ENCODE data around the gene EFNB2. TPM values are rescaled to one million over a fixed set of nuclear protein-coding genes. Genes with fewer than 3 reads are reported as not detected.

EFNB2 gene
- total RNA-seq, 1 experiment from 2014 or later, result 17.5 TPM

DNA sequence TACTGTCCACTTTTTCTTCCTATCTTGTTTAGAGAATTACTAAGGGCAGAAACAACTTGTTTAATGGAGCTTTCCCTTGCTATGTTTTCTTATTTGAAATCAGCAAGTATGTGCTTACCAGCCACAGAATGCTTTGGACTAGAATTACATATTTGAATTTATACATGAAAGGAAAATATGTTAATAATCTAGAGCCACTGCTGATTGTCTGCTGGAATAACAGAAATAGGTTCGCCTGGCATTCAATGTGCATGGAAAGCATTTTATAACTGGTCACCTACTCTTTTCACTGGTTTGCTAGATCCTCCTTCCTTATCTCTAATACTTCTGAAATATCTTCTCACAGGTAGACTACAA, 8.0 kb downstream of the EFNB2 start:
- Histone ChIP-seq H3K9me2 (ENCODE audit: insufficient read depth) (no peaks in the 10 kb centered on the region), H3K4me1 (replicated peaks; ENCODE audit: insufficient read depth) (peaks cover 81% of the 10 kb centered on the region), H3K4me2 (0 out of 2 replicates have a peak overlapping the region, but pooled peaks have one; percentile 13), H3K27me3 (ENCODE audit: insufficient read depth, low read depth) (no peaks in the 10 kb centered on the region), H2AFZ (no peak overlapping the region), H3K9me3 (ENCODE audit: insufficient read depth, low read depth) (no peaks in the 10 kb centered on the region; the same call in 1 of the 2 replicates), H3K79me2 (ENCODE audit: low read depth) (peaks cover 99% of the 10 kb centered on the region), H4K20me1 (ENCODE audit: insufficient read depth) (peaks cover 17% of the 10 kb centered on the region; the same call in 1 of the 2 replicates), H3F3A (ENCODE audit: insufficient read depth, low read depth) (peaks cover 24% of the 10 kb centered on the region; the same call in 1 of the 2 replicates), H3K36me3 (ENCODE audit: low read depth) (peaks cover 24% of the 10 kb centered on the region; the same call in 1 of the 2 replicates), H3K27ac (no peak overlapping the region), H3K4me3 (no peak overlapping the region)
- ChIA-PET POLR2A (ENCODE audit: unreplicated experiment) (no interaction called here), CTCF (no interaction called here)
- DNase-seq, result no peak
- BruUV-seq (replicated peaks), result no TSS peak
- TF ChIP-seq, protein P1, sequence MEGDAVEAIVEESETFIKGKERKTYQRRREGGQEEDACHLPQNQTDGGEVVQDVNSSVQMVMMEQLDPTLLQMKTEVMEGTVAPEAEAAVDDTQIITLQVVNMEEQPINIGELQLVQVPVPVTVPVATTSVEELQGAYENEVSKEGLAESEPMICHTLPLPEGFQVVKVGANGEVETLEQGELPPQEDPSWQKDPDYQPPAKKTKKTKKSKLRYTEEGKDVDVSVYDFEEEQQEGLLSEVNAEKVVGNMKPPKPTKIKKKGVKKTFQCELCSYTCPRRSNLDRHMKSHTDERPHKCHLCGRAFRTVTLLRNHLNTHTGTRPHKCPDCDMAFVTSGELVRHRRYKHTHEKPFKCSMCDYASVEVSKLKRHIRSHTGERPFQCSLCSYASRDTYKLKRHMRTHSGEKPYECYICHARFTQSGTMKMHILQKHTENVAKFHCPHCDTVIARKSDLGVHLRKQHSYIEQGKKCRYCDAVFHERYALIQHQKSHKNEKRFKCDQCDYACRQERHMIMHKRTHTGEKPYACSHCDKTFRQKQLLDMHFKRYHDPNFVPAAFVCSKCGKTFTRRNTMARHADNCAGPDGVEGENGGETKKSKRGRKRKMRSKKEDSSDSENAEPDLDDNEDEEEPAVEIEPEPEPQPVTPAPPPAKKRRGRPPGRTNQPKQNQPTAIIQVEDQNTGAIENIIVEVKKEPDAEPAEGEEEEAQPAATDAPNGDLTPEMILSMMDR (conservative IDR thresholded peaks at IDR 0.05), result no peak
- TF ChIP-seq EZH2 (IDR thresholded peaks at IDR 0.05; ENCODE audit: low read depth), result no peak
- intact Hi-C loops (cut with micrococcal nuclease; ENCODE audit: unreplicated experiment), result no loop called here

DNA sequence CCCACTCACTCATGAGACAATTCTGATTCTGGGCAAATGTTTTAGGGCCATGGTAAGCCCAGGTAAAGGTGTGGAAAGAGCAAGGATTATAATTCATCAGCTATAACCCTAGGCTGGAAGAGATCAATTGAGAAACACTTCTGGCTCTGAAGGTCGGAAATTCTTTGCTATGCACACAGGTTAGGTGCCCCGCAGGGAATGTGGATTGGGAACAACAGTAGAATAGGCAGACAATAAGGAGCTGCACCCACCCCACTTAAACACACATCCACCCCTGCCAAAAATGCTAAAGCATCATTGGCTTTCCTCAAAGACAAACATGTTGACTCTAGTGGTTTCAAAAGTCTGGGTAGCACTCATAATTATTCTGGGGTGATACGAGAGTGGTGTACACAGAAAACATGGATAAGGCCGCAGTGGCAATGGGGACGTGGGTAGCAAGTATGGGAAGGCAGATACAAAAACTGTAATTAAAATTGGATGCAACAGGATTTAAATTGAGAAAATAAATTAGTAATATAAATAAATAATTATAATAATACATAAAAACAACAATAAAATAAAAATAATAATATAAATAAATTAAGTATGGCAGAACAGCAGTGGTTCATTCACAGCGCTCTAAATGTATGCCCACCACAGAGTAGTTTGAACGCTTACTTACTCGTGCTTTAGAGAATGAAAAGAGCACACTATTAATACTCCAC, 8.6 kb downstream of the EFNB2 start:
- no peak overlapping the region for H2AFZ ChIP-seq
- H4K20me1 ChIP-seq (ENCODE audit: insufficient read depth), result peaks cover 17% of the 10 kb centered on the region; the same call in 1 of the 2 replicates
- no peak overlapping the region for H3K4me2 ChIP-seq
- no peak for DNase-seq
- intact Hi-C loops (cut with micrococcal nuclease; ENCODE audit: unreplicated experiment), result no loop called here
- no peaks in the 10 kb centered on the region for H3K9me2 ChIP-seq (ENCODE audit: insufficient read depth)
- no peaks in the 10 kb centered on the region; the same call in 1 of the 2 replicates for H3K9me3 ChIP-seq (ENCODE audit: insufficient read depth, low read depth)
- peaks cover 99% of the 10 kb centered on the region for H3K79me2 ChIP-seq (ENCODE audit: low read depth)
- no peak overlapping the region for H3K4me3 ChIP-seq
- TF ChIP-seq EZH2 (IDR thresholded peaks at IDR 0.05; ENCODE audit: low read depth), result no peak
- TF ChIP-seq, protein P1 (conservative IDR thresholded peaks at IDR 0.05), result no peak
- ChIA-PET CTCF (no interaction called here), POLR2A (ENCODE audit: unreplicated experiment) (no interaction called here)
- peaks cover 81% of the 10 kb centered on the region for H3K4me1 ChIP-seq (replicated peaks; ENCODE audit: insufficient read depth)
- peaks cover 22% of the 10 kb centered on the region; the same call in 1 of the 2 replicates for H3K36me3 ChIP-seq (ENCODE audit: low read depth)
- H3F3A ChIP-seq (ENCODE audit: insufficient read depth, low read depth), result peaks cover 30% of the 10 kb centered on the region
- no peak overlapping the region for H3K27ac ChIP-seq
- no TSS peak for BruUV-seq (replicated peaks)
- H3K27me3 ChIP-seq (ENCODE audit: insufficient read depth, low read depth), result no peaks in the 10 kb centered on the region

DNA sequence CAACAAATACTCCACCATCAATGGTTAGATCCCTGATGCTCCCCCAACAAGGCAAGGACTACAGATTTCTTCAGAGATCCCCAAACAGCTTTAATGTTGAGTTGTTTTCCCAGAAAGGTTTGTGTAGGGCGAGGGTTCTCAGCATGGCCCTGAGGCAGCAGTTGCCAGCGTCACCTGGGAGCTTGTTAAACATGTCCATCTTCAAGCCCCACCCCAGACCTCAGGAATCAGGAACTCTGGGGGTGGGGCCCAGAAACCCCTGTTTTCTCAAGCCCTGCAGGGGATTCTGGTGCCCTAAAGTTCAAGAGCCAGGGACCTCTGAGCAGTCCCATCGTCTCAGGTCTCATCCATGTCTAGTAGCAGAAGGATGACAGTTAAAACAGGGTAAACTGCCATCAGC, 9.6 kb downstream of the EFNB2 start:
- no peak for DNase-seq
- ChIA-PET CTCF (no interaction called here), POLR2A (ENCODE audit: unreplicated experiment) (no interaction called here)
- Histone ChIP-seq H3K4me2 (no peak overlapping the region), H4K20me1 (ENCODE audit: insufficient read depth) (peaks cover 21% of the 10 kb centered on the region; the same call in 1 of the 2 replicates), H3F3A (ENCODE audit: insufficient read depth, low read depth) (peaks cover 37% of the 10 kb centered on the region), H3K4me1 (replicated peaks; ENCODE audit: insufficient read depth) (peaks cover 83% of the 10 kb centered on the region), H3K36me3 (ENCODE audit: low read depth) (peaks cover 22% of the 10 kb centered on the region; the same call in 1 of the 2 replicates), H3K27ac (no peak overlapping the region), H3K27me3 (ENCODE audit: insufficient read depth, low read depth) (no peaks in the 10 kb centered on the region), H3K79me2 (ENCODE audit: low read depth) (peaks cover 99% of the 10 kb centered on the region), H3K9me2 (ENCODE audit: insufficient read depth) (no peaks in the 10 kb centered on the region), H2AFZ (no peak overlapping the region), H3K4me3 (no peak overlapping the region), H3K9me3 (ENCODE audit: insufficient read depth, low read depth) (no peaks in the 10 kb centered on the region; the same call in 1 of the 2 replicates)
- TF ChIP-seq, protein P1 (conservative IDR thresholded peaks at IDR 0.05), result no peak
- no peak for TF ChIP-seq EZH2 (IDR thresholded peaks at IDR 0.05; ENCODE audit: low read depth)
- intact Hi-C loops (cut with micrococcal nuclease; ENCODE audit: unreplicated experiment), result no loop called here
- BruUV-seq (replicated peaks), result no TSS peak
